HUES48 (cell line): ENCODE measurements around the gene SEMA3B.

Source experiments
- H3K27ac ChIP-seq: one replicate; pipeline ENCODE4 v1.7.0; 2013; ENCODE audit warnings: low read depth, low read length, inconsistent platforms
- H3K27me3 ChIP-seq: 2 replicates; pipeline ENCODE4 v1.6.1; 2013; ENCODE audit warnings: mild to moderate bottlenecking, low read length; ENCODE audit not compliant: control insufficient read depth, insufficient read depth
- H3K36me3 ChIP-seq: 2 replicates; pipeline ENCODE4 v1.6.1; 2013; ENCODE audit warnings: low read length; ENCODE audit not compliant: control insufficient read depth, insufficient read depth
- H3K4me1 ChIP-seq: 2 replicates; pipeline ENCODE4 v1.6.1; 2013; ENCODE audit warnings: mild to moderate bottlenecking, low read length; ENCODE audit not compliant: control insufficient read depth, insufficient read depth
- H3K4me3 ChIP-seq: 2 replicates; pipeline ENCODE4 v1.5.1; 2013; ENCODE audit warnings: mild to moderate bottlenecking, low read depth, low read length
- H3K9ac ChIP-seq: 2 replicates; pipeline ENCODE4 v1.6.1; 2013; ENCODE audit warnings: mild to moderate bottlenecking, low read depth, low read length, moderate library complexity
- H3K9me3 ChIP-seq: 2 replicates; pipeline ENCODE4 v1.6.1; 2013; ENCODE audit warnings: low read length; ENCODE audit not compliant: control insufficient read depth, insufficient read depth

SEMA3B gene

GRCh38 chr3:50246517-50246954 lies 22.4 kb upstream of the SEMA3B start:
- Histone ChIP-seq H3K36me3 (peaks cover 14% of the 10 kb centered on the region), H3K27ac (peak overlapping the region; percentile 95), H3K4me1 (peaks cover 44% of the 10 kb centered on the region)

GRCh38 chr3:50248387-50248786 lies 20.6 kb upstream of the SEMA3B start:
- Histone ChIP-seq H3K4me3 (no peak overlapping the region), H3K27ac (no peak overlapping the region), H3K9ac (no peak overlapping the region), H3K36me3 (peaks cover 31% of the 10 kb centered on the region), H3K4me1 (peaks cover 25% of the 10 kb centered on the region), H3K27me3 (no peaks in the 10 kb centered on the region), H3K9me3 (no peaks in the 10 kb centered on the region)

More at GRCh38 chr3:50246517-50246954, 22.4 kb upstream of the SEMA3B start:
- H3K9me3 ChIP-seq: no peaks in the 10 kb centered on the region
- peak overlapping the region; percentile 46; the same call in 1 of the 2 replicates for H3K9ac ChIP-seq
- H3K4me3 ChIP-seq: no peak overlapping the region
- H3K27me3 ChIP-seq: no peaks in the 10 kb centered on the region

- H3K4me3 ChIP-seq: no peak overlapping the region
- no peaks in the 10 kb centered on the region for H3K9me3 ChIP-seq
- peaks cover 22% of the 10 kb centered on the region for H3K4me1 ChIP-seq
- peaks cover 36% of the 10 kb centered on the region for H3K36me3 ChIP-seq
- no peaks in the 10 kb centered on the region for H3K27me3 ChIP-seq
- no peak overlapping the region for H3K9ac ChIP-seq
- no peak overlapping the region for H3K27ac ChIP-seq
Observed at GRCh38 chr3:50249457-50249856, 19.5 kb upstream of the SEMA3B start.

GRCh38 chr3:50250514-50250913 lies 18.4 kb upstream of the SEMA3B start:
- Histone ChIP-seq H3K9me3 (no peaks in the 10 kb centered on the region), H3K4me3 (no peak overlapping the region), H3K4me1 (peaks cover 18% of the 10 kb centered on the region), H3K27me3 (no peaks in the 10 kb centered on the region), H3K36me3 (peaks cover 45% of the 10 kb centered on the region), H3K9ac (no peak overlapping the region), H3K27ac (no peak overlapping the region)

- H3K27me3 ChIP-seq: no peaks in the 10 kb centered on the region
- H3K27ac ChIP-seq: no peak overlapping the region
- no peak overlapping the region for H3K9ac ChIP-seq
- no peak overlapping the region for H3K4me3 ChIP-seq
- H3K9me3 ChIP-seq: no peaks in the 10 kb centered on the region
- H3K36me3 ChIP-seq: peaks cover 48% of the 10 kb centered on the region
- peaks cover 12% of the 10 kb centered on the region for H3K4me1 ChIP-seq
Observed at GRCh38 chr3:50251220-50251619, 17.7 kb upstream of the SEMA3B start.

GRCh38 chr3:50254577-50255250 lies 14.2 kb upstream of the SEMA3B start:
- H3K4me1 ChIP-seq: peaks cover 3% of the 10 kb centered on the region; the same call in 1 of the 2 replicates
- no peaks in the 10 kb centered on the region for H3K9me3 ChIP-seq
- peaks cover 64% of the 10 kb centered on the region for H3K36me3 ChIP-seq
- H3K27ac ChIP-seq: peak overlapping the region; percentile 70
- H3K4me3 ChIP-seq: no peak overlapping the region
- no peaks in the 10 kb centered on the region for H3K27me3 ChIP-seq
- H3K9ac ChIP-seq: no peak overlapping the region

GRCh38 chr3:50255251-50255615 lies 13.7 kb upstream of the SEMA3B start:
- H3K4me3 ChIP-seq: no peak overlapping the region
- H3K27ac ChIP-seq: peak overlapping the region; percentile 70
- H3K9ac ChIP-seq: no peak overlapping the region
- H3K9me3 ChIP-seq: no peaks in the 10 kb centered on the region
- peaks cover 4% of the 10 kb centered on the region; the same call in 1 of the 2 replicates for H3K4me1 ChIP-seq
- H3K36me3 ChIP-seq: peaks cover 64% of the 10 kb centered on the region
- H3K27me3 ChIP-seq: no peaks in the 10 kb centered on the region

GRCh38 chr3:50256978-50257890 lies 11.7 kb upstream of the SEMA3B start:
- Histone ChIP-seq H3K9me3 (no peaks in the 10 kb centered on the region), H3K27ac (no peak overlapping the region), H3K9ac (no peak overlapping the region), H3K27me3 (no peaks in the 10 kb centered on the region), H3K4me3 (no peak overlapping the region), H3K36me3 (peaks cover 52% of the 10 kb centered on the region), H3K4me1 (peaks cover 15% of the 10 kb centered on the region)

- no peak overlapping the region for H3K9ac ChIP-seq
- H3K4me3 ChIP-seq: no peak overlapping the region
- H3K36me3 ChIP-seq: peaks cover 43% of the 10 kb centered on the region
- no peaks in the 10 kb centered on the region for H3K9me3 ChIP-seq
- no peaks in the 10 kb centered on the region for H3K27me3 ChIP-seq
- no peak overlapping the region for H3K27ac ChIP-seq
- peaks cover 15% of the 10 kb centered on the region for H3K4me1 ChIP-seq
Observed at GRCh38 chr3:50258029-50258680, 10.8 kb upstream of the SEMA3B start.

GRCh38 chr3:50258979-50259378 lies 10.0 kb upstream of the SEMA3B start:
- no peak overlapping the region for H3K9ac ChIP-seq
- no peaks in the 10 kb centered on the region for H3K27me3 ChIP-seq
- peak overlapping the region; percentile 69 for H3K27ac ChIP-seq
- no peak overlapping the region for H3K4me3 ChIP-seq
- H3K4me1 ChIP-seq: peaks cover 20% of the 10 kb centered on the region
- peaks cover 38% of the 10 kb centered on the region for H3K36me3 ChIP-seq
- no peaks in the 10 kb centered on the region for H3K9me3 ChIP-seq
